ENCODE data around the gene GOLM1.
A peak's percentile ranks its signal among the peaks of the same experiment; 100 is the strongest.

The GOLM1 gene

DNA sequence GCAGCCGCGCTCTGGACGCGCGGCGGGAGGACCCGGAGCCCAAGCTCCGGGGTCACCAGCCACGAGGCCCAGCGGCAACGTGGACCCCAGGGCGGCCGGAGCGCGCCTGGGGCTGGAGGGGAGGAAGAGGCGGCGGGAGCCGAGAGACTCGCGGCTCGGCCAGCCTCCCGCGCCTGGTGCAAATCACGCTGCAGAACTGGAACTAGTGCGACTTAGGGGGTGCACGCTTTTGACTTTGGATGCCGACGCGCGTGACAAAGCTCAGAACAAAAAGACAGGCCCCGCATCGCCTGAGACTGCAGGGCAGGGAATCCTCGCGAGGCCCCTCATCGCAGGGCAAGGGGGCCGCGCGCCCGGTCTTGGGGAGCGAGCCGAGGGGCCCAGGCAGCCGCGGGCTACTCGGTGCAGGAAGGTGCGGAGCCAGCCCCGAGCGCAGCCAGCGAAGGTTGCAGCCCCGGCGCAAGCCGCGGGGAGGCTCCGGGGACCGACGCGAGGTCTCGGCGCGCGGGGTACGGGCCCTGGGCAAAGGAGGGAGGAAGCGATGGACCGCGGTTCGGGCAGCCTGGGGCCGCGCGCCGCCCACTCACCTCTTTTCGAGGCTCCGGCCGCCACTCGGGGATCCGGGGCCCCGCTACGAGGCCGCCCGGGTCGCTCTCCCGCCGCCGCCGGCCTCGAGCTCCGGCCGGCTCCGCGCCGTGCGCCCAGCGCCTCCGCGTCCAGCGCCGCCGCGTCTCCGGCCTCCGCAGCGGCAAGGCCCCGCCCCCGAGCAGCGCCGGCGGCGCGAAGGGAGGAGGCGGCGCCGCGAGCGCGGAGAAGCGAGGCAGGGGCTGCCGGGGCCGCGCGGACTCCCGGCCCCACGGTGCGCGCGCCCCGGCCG, at the start of gene GOLM1 (continued):
- TF ChIP-seq ZNF510 (tag by site-specific recombination; IDR thresholded peaks at IDR 0.05; ENCODE audit: insufficient replicate concordance) (no peak), ZNF621 (tag by site-specific recombination; IDR thresholded peaks at IDR 0.05) (no peak), ZBTB48 (tag by site-specific recombination; IDR thresholded peaks at IDR 0.05) (peak; percentile 37; the same call in 1 of the 2 replicates), ZBTB8A (tag by site-specific recombination; IDR thresholded peaks at IDR 0.05) (peak; percentile 22; the same call in 1 of the 2 replicates), ZNF571 (tag by site-specific recombination; IDR thresholded peaks at IDR 0.05) (no peak), SETDB1 (IDR thresholded peaks at IDR 0.05; ENCODE audit: insufficient read length, low read length) (no peak), GLIS2 (tag by site-specific recombination; IDR thresholded peaks at IDR 0.05) (peak; percentile 81), GFI1B (tag by site-specific recombination; IDR thresholded peaks at IDR 0.05) (0 out of 2 replicates have a peak, but pooled peaks have one; percentile 10), ZNF501 (tag by site-specific recombination; IDR thresholded peaks at IDR 0.05) (peak; percentile 47; the same call in 1 of the 2 replicates), REPIN1 (tag by site-specific recombination; IDR thresholded peaks at IDR 0.05; ENCODE audit: low read depth) (no peak), ZNF785 (tag by site-specific recombination; IDR thresholded peaks at IDR 0.05) (no peak), BCL11A (tag by site-specific recombination; IDR thresholded peaks at IDR 0.05; ENCODE audit: low read depth) (no peak), GLI2 (tag by site-specific recombination; IDR thresholded peaks at IDR 0.05; ENCODE audit: borderline replicate concordance, low read depth) (no peak), ZNF837 (tag by site-specific recombination; IDR thresholded peaks at IDR 0.05) (no peak), ZNF274 (IDR thresholded peaks at IDR 0.05; ENCODE audit: low read length) (no peak), ZNF274 (tag by site-specific recombination; IDR thresholded peaks at IDR 0.05; ENCODE audit: borderline replicate concordance) (no peak), ZNF600 (tag by site-specific recombination; IDR thresholded peaks at IDR 0.05) (peak; percentile 74), ZNF626 (tag by site-specific recombination; IDR thresholded peaks at IDR 0.05) (no peak), ZNF19 (tag by site-specific recombination; IDR thresholded peaks at IDR 0.05; ENCODE audit: low read depth) (no peak), KLF7 (tag by site-specific recombination; IDR thresholded peaks at IDR 0.05; ENCODE audit: borderline replicate concordance) (no peak), ZNF174 (tag by site-specific recombination; IDR thresholded peaks at IDR 0.05) (no peak), ZNF514 (tag by site-specific recombination; IDR thresholded peaks at IDR 0.05) (no peak), ZNF76 (tag by site-specific recombination; IDR thresholded peaks at IDR 0.05; ENCODE audit: borderline replicate concordance, low read depth) (no peak), ZNF426 (tag by site-specific recombination; IDR thresholded peaks at IDR 0.05) (no peak), ZNF549 (tag by site-specific recombination; IDR thresholded peaks at IDR 0.05) (0 out of 2 replicates have a peak, but pooled peaks have one; percentile 8)
- TF ChIP-seq, protein P1, sequence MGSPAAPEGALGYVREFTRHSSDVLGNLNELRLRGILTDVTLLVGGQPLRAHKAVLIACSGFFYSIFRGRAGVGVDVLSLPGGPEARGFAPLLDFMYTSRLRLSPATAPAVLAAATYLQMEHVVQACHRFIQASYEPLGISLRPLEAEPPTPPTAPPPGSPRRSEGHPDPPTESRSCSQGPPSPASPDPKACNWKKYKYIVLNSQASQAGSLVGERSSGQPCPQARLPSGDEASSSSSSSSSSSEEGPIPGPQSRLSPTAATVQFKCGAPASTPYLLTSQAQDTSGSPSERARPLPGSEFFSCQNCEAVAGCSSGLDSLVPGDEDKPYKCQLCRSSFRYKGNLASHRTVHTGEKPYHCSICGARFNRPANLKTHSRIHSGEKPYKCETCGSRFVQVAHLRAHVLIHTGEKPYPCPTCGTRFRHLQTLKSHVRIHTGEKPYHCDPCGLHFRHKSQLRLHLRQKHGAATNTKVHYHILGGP (tag by site-specific recombination; IDR thresholded peaks at IDR 0.05), result no peak
- TF ChIP-seq, protein P2, sequence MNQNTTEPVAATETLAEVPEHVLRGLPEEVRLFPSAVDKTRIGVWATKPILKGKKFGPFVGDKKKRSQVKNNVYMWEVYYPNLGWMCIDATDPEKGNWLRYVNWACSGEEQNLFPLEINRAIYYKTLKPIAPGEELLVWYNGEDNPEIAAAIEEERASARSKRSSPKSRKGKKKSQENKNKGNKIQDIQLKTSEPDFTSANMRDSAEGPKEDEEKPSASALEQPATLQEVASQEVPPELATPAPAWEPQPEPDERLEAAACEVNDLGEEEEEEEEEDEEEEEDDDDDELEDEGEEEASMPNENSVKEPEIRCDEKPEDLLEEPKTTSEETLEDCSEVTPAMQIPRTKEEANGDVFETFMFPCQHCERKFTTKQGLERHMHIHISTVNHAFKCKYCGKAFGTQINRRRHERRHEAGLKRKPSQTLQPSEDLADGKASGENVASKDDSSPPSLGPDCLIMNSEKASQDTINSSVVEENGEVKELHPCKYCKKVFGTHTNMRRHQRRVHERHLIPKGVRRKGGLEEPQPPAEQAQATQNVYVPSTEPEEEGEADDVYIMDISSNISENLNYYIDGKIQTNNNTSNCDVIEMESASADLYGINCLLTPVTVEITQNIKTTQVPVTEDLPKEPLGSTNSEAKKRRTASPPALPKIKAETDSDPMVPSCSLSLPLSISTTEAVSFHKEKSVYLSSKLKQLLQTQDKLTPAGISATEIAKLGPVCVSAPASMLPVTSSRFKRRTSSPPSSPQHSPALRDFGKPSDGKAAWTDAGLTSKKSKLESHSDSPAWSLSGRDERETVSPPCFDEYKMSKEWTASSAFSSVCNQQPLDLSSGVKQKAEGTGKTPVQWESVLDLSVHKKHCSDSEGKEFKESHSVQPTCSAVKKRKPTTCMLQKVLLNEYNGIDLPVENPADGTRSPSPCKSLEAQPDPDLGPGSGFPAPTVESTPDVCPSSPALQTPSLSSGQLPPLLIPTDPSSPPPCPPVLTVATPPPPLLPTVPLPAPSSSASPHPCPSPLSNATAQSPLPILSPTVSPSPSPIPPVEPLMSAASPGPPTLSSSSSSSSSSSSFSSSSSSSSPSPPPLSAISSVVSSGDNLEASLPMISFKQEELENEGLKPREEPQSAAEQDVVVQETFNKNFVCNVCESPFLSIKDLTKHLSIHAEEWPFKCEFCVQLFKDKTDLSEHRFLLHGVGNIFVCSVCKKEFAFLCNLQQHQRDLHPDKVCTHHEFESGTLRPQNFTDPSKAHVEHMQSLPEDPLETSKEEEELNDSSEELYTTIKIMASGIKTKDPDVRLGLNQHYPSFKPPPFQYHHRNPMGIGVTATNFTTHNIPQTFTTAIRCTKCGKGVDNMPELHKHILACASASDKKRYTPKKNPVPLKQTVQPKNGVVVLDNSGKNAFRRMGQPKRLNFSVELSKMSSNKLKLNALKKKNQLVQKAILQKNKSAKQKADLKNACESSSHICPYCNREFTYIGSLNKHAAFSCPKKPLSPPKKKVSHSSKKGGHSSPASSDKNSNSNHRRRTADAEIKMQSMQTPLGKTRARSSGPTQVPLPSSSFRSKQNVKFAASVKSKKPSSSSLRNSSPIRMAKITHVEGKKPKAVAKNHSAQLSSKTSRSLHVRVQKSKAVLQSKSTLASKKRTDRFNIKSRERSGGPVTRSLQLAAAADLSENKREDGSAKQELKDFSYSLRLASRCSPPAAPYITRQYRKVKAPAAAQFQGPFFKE (tag by site-specific recombination; IDR thresholded peaks at IDR 0.05; ENCODE audit: borderline replicate concordance), result no peak
- TF ChIP-seq, protein P3, sequence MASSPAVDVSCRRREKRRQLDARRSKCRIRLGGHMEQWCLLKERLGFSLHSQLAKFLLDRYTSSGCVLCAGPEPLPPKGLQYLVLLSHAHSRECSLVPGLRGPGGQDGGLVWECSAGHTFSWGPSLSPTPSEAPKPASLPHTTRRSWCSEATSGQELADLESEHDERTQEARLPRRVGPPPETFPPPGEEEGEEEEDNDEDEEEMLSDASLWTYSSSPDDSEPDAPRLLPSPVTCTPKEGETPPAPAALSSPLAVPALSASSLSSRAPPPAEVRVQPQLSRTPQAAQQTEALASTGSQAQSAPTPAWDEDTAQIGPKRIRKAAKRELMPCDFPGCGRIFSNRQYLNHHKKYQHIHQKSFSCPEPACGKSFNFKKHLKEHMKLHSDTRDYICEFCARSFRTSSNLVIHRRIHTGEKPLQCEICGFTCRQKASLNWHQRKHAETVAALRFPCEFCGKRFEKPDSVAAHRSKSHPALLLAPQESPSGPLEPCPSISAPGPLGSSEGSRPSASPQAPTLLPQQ (tag by site-specific recombination; IDR thresholded peaks at IDR 0.05), result peak; percentile 51; the same call in 1 of the 2 replicates
- TF ChIP-seq, protein P4, sequence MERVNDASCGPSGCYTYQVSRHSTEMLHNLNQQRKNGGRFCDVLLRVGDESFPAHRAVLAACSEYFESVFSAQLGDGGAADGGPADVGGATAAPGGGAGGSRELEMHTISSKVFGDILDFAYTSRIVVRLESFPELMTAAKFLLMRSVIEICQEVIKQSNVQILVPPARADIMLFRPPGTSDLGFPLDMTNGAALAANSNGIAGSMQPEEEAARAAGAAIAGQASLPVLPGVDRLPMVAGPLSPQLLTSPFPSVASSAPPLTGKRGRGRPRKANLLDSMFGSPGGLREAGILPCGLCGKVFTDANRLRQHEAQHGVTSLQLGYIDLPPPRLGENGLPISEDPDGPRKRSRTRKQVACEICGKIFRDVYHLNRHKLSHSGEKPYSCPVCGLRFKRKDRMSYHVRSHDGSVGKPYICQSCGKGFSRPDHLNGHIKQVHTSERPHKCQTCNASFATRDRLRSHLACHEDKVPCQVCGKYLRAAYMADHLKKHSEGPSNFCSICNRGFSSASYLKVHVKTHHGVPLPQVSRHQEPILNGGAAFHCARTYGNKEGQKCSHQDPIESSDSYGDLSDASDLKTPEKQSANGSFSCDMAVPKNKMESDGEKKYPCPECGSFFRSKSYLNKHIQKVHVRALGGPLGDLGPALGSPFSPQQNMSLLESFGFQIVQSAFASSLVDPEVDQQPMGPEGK (tag by site-specific recombination; IDR thresholded peaks at IDR 0.05), result peak; percentile 43; the same call in 1 of the 2 replicates

All from HEK293 (cell line).